ENCODE measurements around the gene FRMD1.

The FRMD1 gene

DNA sequence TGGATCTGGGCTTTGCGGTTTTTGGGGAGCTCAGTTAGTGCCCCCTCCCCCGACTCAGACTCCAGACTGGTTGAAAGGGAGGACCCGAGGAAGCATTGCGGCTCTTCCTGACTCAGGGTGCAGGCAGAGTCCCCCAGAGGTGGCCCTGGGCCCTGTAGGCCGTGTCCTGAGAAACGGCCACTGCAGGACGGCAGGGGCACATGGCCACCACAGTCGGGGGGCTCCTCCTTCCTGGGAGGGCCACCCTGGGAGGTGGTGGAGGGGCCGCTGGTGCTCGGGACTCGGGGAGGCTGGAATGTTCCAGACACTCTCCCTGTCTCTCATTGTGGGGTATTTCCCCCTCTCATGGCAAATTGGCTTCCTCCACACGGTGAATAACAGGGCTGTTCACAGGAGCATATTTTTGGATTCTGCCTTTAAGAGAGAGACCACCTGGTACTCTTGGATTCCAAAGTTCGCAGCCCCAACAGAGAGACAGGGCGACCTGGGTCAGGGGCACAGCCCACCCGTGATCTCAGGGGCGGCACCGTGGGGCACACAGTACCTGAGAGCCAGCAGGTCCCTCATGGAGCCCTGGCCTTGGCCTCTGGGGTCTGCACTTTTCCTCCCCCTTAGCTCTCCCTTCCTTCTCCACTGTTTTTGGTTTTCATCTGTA is 35.7 kb downstream of the FRMD1 start:
- no peak for DNase-seq (ENCODE audit: low read depth in 2 of 2)

DNA sequence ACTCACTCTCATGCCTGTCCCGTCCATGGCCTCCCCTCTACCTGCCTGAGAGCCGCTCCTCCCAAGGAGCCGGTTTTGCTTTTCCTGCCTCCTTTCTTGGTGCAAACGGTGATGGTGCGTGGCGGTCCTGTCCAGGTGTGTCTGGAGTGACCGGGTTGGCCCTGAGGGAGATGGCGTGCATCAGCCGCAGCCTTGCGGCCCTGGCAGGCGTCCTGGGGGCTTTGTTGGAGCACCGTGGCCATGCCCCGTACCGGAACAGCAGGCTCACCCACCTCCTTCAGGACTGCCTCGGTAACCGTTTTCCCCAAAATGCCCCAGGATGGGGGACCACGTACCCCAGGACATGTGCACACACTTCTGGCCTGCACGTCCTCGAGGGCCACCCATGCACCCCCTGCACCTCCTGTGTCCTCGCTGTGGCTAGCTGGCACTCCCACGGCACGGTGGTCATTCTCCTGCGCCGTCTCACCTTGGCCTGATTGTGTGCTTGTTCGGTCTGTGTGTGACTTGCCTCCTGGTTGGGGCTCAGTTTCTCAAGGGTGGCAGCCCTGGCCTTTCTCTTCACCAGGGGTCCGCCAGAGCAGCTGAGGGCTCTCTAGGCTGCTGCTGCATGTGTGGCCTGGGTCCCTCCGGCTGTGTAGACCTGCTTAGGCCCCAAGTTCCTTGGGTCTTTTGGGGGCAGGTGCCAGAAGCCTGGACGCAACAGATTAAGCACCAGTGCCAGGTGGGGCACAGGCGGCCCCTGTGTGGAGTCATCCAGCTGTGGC is 36.4 kb downstream of the FRMD1 start:
- DNase-seq (ENCODE audit: low read depth in 2 of 2), result no peak

DNA sequence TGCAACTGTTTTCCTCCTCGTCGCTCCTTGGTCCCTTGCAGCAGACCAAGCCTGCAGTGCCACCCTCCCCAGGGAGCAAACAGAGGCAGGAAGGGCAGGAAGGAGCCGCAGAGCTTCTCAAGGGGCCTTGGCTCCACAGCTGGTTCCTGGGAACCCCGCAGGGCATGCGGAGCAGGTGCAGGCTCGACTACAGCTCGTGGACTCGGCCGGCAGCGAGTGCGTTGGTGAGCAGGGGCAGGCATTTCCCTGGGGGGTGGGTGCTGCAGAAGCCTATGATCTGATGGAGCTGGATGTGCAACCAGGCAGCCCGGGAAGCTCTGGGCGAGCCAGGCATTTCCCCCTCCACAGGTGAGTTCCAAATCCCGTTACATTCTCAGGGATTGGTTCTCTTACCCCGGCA is 37.1 kb downstream of the FRMD1 start:
- DNase-seq (ENCODE audit: low read depth in 2 of 2), result no peak

DNA sequence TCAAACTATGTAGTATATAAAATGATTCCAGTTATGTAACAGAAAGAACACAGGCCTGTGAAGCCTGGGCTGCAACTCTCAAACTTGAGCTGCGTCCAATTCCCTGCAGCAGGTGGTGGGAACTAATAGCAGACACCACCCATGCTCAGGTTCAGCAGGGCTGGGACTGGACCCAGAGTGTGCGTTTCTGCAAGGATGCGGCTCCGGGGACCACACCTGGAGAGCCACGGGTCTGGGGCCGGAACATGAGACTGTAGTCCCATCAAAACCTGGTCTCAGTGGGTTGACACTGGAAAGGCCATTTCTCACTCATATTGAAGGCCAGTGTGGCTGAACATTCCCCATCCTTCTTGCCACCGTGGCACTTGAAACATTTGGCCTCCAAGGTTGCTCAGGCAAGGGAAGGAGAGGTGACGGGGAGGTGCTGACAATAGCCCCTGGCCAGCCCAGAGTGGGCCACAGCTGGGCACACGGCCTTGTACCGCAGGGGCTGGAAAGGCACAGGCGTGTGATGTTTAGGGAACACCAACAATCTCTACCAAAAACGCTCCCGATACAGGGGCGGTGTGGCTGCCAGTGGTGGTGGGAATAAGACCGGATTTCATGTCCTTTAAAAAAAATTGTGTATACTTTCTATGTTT is 38.0 kb downstream of the FRMD1 start:
- DNase-seq (ENCODE audit: low read depth in 2 of 2), result no peak

DNA sequence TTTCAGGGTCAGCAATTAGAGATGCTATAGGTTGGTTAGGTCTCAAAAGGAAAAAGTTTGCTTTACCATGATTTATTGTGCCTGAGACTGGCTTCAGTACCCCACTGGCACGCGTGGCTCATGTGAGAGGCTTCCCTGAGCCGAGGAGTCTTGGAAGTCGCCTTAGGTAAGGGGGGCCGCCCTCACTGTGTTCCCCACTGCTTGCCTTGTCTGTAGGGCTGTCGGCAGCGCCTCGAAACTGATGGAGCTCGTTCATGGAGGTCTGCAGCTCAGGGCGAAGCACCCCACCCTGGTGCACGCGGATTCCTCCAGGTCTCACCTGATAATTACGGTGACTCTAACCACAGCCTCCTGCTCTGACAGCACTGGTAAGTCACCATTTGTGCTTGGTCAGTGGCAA is 39.2 kb downstream of the FRMD1 start:
- no peak for DNase-seq (ENCODE audit: low read depth in 2 of 2)

DNA sequence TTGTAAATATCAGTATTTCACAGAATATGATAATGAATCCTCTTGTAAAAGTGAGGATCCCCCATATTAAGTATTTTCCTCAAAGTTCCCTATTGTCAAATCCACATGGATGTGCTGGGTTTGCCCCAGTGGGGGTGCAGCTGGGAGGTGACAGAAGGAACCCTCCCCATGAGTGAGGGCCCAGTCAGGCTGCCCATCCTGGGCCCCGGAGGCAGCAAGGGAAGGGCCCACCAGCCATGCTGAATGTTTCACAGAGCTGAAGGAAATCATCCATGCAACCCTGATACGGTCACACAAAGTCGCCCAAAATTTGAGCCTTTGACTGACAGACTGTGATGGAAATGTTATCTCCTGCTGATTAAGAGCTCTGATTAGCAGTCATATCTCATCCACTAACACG is 39.7 kb downstream of the FRMD1 start:
- no peak for DNase-seq (ENCODE audit: low read depth in 2 of 2)

DNA sequence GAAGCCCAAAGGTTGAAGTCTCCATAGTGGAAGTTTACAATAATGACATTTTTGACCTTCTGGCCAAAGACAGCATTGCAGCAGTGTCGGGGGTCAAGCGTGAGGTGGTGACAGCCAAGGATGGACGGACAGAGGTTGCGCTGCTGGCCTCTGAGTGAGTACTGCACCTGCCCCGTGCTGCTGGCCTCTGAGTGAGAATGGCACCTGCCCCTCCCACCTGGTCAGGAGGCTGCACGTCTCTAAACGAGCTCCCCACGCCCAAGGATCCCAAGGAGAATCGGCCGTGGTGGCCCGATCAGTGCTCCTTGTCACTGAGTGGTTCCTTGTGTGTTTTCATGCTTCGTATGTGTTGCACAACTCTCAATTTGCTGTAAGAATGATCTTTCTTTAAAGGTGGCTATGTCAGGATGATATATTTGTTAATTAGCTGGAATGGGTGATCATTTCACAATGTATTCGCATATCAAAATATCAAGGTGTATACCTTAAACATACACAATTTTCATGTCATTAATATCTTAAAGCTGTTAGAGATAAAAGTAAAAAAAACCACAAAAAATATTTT is 40.4 kb downstream of the FRMD1 start:
- no peak for DNase-seq (ENCODE audit: low read depth in 2 of 2)

DNA sequence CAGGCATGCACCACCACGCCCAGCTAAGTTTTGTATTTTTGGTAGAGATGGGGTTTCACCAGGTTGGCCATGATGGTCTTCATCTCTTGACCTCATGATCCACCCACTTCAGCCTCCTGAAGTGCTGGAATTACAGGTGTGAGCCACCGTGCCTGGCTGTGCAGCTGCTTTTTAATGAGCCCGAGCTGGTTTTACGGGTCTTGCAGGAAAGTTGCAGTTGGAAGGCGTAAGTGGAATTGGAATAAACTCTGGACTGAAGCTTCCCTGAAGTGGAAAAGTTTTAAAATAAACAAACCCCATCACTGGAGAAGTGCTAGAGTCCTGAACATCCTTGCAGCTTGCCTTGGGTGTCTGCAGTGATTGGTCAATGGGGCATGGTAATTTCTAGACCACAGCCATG is 41.2 kb downstream of the FRMD1 start:
- DNase-seq (ENCODE audit: low read depth in 2 of 2), result no peak

DNA sequence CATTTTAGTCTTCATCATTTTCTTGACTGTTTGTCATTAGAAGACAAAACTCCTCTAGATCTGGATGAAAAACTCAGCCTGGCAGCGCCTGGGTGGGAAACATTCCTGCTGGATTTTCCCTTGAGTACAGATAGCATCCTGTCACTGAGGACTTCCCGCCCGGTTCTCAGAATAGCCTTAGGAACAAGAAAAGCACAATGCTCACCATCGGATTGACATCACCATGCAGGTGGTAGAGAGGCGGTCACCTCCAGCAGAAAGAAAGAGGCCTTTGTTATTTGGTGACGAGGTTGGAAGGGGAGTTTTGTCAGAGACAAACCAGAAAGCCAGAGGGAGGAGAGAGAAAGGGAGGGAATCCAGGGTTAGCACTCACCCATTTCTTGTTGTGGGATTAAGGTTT is 41.8 kb downstream of the FRMD1 start:
- DNase-seq (ENCODE audit: low read depth in 2 of 2), result no peak

DNA sequence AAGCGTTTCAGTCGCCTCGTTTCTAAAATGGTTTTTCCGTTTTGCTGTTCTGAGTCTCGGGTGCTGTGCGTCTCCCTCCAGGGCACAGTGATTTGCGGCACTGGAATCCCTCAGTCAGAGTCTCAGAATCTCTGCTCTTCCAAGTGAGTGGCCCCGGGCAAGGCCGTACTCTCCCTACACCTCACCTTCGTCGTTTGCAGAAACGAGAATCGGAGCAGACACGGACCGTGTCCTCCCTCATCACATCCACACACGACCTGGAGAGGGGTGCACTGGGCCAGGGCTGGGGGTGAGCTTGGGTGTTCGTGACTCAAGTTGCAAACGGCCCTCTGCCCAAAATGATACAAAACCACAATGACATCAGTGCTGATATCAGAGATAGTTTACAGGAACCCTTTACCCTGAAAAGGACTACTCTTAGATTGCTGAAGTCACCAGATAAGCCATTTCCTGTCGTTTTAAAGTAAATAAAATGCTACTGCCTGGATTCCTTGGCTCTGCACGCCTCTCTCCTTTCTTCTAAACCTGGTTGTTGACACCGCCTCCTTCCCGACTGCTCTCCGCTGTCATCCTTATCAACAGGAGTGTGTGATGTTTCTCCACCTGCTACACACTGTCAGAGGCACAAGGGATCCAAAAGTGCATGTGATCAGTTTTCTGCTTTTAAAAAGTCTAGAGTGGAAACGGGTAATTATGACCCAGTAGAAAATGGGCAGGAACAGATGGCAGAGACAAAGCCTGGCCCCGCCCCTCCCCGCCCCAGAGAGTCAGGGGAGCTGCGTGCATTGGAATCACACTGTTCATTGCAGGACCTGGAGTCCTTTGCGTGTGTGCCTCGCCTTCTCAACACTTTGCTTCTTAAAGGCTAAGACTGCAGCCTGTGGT is 43.1 kb downstream of the FRMD1 start:
- DNase-seq (ENCODE audit: low read depth in 2 of 2), result no peak

DNA sequence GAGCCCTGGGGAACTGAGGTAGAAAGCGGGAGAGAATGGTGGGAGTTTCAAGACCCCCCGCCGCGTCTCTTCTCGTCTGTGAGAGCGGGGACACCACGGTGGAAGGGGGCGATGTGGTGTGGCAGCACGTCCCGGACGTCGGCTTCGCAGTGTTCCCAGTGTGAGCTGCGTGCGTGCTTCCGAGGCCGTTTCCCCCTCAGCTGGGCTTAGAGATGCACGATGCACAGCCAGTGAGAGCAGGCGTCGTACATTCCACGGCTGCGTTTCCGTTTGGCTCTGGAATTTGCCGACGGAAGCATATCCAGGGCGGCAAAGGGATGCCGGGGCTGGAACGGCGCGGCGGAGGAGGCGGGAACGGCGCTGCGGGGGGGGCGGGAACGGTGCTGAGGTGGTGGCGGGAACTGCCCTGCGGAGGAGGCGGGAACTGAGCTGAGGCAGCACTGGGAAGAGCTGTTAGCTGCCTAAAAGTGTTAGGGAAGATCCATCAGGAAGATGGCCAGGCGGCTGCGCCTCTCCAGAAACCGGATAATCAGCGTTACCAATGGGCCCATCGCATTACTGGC is 43.8 kb downstream of the FRMD1 start:
- DNase-seq (ENCODE audit: low read depth in 2 of 2), result no peak

DNA sequence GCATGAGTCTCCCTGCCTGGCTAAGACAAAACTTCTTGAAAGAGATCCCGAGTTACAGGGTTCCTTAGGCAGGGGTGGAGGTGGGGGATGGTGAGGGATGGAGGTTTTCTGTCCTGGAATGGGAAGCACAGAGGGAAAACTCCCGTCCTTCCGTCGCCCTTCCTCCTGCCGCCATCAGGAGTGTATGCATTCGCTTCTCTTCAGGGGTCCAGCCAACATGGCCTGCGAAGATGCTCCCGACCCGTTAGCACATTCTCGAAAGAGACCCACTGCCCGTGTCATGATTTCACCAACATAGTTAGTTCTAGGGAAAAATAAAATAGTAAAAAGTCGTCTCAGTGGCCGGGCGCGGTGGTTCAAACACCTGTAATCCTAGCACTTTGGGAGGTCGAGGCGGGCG is 44.5 kb downstream of the FRMD1 start:
- no peak for DNase-seq (ENCODE audit: low read depth in 2 of 2)

DNA sequence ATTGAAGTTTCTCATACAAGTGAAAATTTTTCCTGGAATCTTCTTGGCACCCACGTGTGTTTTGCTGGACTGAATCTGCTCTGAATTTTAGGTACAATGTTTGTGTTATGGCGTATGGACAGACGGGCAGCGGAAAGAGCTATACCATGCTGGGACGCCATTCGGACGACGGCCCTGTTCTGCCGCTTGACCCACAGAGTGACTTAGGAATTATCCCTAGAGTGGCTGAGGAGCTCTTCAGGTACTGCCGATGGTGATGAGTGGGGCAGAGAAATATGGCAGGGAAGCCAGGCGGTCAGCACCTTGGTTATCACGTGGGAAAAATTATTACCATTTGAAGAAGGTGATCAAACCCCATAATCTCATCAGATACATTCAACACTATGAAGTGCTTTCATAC is 45.2 kb downstream of the FRMD1 start:
- DNase-seq (ENCODE audit: low read depth in 2 of 2), result no peak

DNA sequence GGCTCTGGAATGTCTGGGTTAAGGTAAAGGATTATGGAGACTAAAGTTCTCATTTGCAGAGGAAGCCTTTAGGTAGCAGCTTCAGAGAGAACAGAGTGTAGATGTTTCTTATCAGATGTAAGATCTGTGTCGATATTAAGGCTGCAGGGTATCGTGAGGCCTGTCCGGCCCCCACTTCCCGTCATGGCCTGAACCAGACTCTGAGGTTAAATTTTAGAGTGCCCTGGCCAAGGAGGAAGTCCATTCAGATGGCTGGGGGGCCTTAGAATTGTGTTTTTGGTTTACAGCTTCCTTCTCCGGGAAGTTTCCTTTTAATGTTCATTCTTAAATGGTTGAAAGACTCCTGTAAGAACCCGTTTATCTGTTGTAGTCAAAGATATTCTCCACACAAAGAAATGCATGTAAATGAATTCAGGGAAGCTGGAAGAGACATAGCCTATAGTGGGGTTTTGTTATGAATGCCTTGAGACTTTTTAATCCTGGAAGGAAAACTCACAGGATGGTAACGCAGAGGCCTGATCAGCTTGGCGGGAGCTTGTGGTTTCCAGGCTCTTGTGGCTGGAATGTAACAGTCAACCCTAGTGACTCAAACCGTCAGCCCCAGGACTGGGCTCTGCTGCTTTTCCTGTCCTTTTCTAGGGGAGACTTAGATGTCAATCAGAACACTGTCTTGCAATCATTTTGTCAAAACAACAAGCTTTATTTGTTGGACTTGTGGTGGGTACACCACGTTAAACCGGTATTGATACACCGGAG is 46.8 kb downstream of the FRMD1 start:
- no peak for DNase-seq (ENCODE audit: low read depth in 2 of 2)

DNA sequence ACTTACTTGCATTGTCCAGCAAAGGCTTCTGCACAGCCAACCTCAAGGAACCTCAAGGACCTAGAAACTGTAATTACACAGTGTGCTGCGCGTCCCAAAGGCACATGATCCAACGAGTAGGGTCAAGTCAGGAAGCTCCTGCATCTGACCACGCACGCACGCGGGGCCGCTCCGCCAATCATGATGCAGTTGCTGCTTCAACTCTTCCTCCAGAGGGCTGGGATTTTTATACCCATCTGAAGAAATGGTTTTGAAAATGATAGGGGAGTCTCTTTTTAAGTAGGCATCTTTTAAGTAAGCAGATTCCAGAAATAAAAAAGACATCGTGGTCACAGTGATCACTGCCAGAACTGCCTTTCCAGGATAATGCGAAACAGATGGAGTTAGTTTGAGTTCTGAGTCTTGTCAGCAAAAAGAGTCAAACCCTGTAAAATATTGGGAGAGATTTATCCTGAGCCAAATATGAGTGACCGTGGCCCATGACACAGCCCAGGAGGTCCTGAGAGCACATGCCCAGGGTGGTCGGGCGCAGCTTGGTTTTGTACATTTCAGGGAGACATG is 47.5 kb downstream of the FRMD1 start:
- DNase-seq (ENCODE audit: low read depth in 2 of 2), result no peak

DNA sequence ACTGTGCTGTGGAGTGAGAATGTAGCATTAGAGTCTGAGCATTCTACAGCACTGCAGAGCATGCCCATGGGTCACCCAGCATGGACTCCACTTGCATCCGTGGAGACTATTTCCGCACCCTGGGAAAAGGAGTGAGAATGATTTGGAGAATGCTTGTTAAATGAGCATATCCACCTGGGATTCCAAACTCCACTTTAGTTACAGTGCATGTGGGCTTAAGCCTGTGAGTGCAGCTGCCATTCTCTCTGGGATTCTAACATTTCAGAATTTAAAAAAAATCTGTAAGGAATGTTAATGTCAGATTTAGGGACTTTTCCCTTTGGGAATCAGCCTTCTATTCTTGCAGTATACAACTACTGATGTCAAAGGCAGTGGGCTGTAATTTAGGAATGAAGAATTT is 48.1 kb downstream of the FRMD1 start:
- no peak for DNase-seq (ENCODE audit: low read depth in 2 of 2)

DNA sequence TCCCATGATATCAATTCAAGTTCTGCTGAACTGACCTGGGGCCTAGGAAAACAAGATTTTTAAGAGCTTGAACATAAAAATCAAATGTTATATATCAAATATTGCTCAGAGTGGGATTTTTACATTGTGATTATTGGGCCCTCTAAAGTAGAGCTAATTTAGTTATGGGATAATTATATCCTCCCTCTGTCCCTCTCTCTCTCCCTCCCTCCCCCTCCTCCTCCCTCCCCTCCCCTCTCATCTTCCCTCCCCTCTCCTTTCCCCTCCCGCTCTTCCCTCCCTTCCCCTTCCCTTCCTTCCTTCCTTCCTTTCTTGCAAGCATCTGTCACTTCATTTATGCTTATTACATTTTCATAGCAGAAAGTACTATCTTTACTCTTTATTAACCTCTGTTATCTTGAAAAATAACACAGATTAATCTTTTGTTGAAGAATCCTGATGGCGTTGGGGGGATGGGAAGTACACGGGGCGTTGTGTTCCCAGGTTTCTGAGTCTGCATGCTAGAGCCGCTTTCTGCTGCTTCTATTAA is 48.7 kb downstream of the FRMD1 start:
- DNase-seq (ENCODE audit: low read depth in 2 of 2), result no peak

DNA sequence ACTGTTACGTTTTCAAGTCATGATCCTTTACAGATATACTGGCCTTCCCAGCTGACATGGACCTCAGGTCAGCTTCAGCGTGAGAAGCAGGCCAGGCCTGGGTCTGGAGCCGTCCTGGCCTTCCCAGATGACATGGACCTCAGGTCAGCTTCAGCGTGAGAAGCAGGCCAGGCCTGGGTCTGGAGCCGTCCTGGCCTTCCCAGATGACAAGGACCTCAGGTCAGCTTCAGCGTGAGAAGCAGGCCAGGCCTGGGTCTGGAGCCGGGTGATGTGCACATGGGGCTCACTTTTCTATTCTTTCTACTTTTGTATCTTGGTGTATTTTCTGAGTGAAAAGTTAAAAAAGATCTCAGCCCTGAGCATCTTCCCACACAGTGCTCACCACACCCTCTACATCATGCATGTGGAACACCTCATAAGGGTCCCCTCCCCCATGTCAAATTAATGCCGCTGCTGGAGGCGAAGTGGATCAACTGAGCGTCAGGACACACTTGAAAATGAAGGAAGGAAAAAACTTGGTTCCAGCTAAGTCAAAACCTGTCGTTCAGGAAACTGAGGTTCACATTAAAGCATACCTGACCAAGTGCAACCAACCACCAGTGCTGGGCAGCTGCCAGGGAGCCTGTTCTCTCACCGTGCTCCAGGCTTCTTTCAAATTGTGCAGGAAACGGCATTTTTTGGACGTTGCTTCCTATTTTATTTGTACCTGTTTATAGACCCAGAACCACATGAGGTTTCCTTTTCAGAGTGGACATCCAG is 49.4 kb downstream of the FRMD1 start:
- no peak for DNase-seq (ENCODE audit: low read depth in 2 of 2)

DNA sequence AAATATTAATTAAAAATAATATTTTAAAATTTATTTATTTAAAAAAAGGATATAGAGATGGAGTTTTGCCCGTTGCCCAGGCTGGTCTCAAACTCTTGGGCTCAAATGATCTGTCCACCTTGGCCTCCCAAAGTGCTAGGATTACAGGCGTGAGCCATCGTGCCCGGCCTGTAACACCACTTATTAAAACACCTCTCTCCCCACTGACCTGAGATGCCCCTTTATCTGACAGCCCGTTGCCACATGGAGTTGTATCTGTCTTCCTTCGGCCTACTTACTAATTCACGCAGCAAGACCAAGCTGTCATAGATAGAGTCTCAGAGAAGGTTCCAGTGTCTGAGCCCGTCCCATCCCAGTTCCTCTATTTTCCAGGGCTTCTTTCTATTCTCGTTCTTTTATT is 50.8 kb downstream of the FRMD1 start:
- no peak for DNase-seq (ENCODE audit: low read depth in 2 of 2)
